Heart left ventricle (tissue), 13 donors: ENCODE data around the gene STARD3NL.

ENCODE experiments used
- POLR2A ChIP-seq, 2 donors: fragments of 450-650 bp; IDR thresholded peaks; one replicate each; pipeline ENCODE4 v1.6.1; 2017; ENCODE audit warnings: antibody characterized with exemption in 2 of 2, mild to moderate bottlenecking in 2 of 2, moderate library complexity in 2 of 2
- TF ChIP-seq, protein P1 (sequence below), 12 donors: fragments of 200-600 bp; sonication (generic) in 4 of 12; IDR thresholded peaks; one replicate each; pipeline versions ENCODE4 v1.5.0 to v1.8.0; 2018 to 2022; ENCODE audit warnings: antibody characterized with exemption in 12 of 12, mild to moderate bottlenecking in 5 of 12
- donor health status: ischemic (EF 13 %, LVEDD 7.1; RV severe dilation, severe dysfunction).
- donor health status: DM: no; HTN: yes; CAD: no.
- donor health status: DM: no; HTN: no; CAD: no.
- donor health status: ischemic (EF 25% LVEDD 6.9; RV normal size, moderate dysfunction).
- donor health status: ischemic (EF 25% LVEDD 5.7; RV mildly dilated, moderate dysfunction).
- donor health status: ischemic (EF 35%, LVEDD 5.7; RV mildly dilated, moderate dysfunction).
- donor health status: nonischemic (EF 11% LVEDD 7.7; RV severe dilation, severe dysfunction).
- donor health status: DM: yes; HTN: yes; CAD: no.
- donor health status: PGD.
- donor health status: ischemic (EF 29% LVEDD 5.4; RV normal size, mild dysfunction).
- donor health status: nonischemic (EF 23%, LVEDD 6.1; RV moderate dilation, normal function).

- TF ChIP-seq, protein P1, sequence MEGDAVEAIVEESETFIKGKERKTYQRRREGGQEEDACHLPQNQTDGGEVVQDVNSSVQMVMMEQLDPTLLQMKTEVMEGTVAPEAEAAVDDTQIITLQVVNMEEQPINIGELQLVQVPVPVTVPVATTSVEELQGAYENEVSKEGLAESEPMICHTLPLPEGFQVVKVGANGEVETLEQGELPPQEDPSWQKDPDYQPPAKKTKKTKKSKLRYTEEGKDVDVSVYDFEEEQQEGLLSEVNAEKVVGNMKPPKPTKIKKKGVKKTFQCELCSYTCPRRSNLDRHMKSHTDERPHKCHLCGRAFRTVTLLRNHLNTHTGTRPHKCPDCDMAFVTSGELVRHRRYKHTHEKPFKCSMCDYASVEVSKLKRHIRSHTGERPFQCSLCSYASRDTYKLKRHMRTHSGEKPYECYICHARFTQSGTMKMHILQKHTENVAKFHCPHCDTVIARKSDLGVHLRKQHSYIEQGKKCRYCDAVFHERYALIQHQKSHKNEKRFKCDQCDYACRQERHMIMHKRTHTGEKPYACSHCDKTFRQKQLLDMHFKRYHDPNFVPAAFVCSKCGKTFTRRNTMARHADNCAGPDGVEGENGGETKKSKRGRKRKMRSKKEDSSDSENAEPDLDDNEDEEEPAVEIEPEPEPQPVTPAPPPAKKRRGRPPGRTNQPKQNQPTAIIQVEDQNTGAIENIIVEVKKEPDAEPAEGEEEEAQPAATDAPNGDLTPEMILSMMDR (IDR thresholded peaks at IDR 0.05), result peak in 3 of 12 donors; percentile 2 to 16 (median 15)
- no peak for TF ChIP-seq POLR2A (IDR thresholded peaks at IDR 0.05)
These were observed 775 bp downstream of the STARD3NL start for GRCh38 chr7:38178695-38179344.
